HCT116 (cell line): ENCODE data around the gene ACSS3.

ENCODE experiments used
- EZH2 ChIP-seq: fragments of 200-600 bp; sonication (generic); IDR thresholded peaks from 2 replicates; pipeline ENCODE4 v1.6.1; 2017; ENCODE audit warnings: antibody characterized with exemption, mixed run types
- POLR2A ChIP-seq: IDR thresholded peaks from 2 replicates; pipeline ENCODE4 v1.7.0; 2011; ENCODE audit warnings: borderline replicate concordance; ENCODE audit not compliant: insufficient read depth, insufficient read length; ENCODE audit errors: extremely low read depth
- YY1 ChIP-seq: IDR thresholded peaks from 2 replicates; pipeline ENCODE4 v1.6.1; 2011; ENCODE audit warnings: low read length, low read depth, moderate library complexity, mild to moderate bottlenecking; ENCODE audit not compliant: insufficient replicate concordance; ENCODE audit errors: extremely low read depth
- TF ChIP-seq, protein P1 (sequence below), 3 experiments: fragments of 200-600 bp in 1 of 3; sonication (generic) in 1 of 3; IDR thresholded peaks in 2 of 3; conservative IDR thresholded peaks in 1 of 3; 2 replicates each; pipeline ENCODE4 v1.5.1; 2012 to 2017; ENCODE audit warnings: low read depth in 2 of 3, low read length in 2 of 3, antibody characterized with exemption in 1 of 3, borderline replicate concordance in 1 of 3, control low read depth in 1 of 3, mild to moderate bottlenecking in 1 of 3, mixed read lengths in 1 of 3, mixed run types in 1 of 3, moderate library complexity in 1 of 3; ENCODE audit not compliant: insufficient read depth in 1 of 3

DNA sequence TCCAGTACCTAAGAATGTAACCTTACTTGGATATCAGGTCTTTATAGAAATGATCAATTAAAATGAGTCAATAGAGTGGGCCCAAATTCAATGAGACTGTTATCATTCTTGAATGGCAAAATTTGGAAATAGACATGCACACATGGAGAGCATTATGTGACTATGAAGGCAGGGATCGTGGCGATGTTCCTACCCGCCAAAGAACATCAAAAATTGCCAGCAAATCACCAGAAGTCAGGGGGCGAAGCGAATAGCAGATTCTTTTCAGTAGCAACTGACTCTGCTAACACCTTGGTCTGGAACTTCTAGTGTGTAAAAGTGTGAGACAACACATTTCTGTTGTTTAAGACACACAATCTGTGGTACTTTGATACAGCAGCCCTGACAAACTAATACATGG lies 192.5 kb downstream of the ACSS3 start:
- TF ChIP-seq, protein P1, sequence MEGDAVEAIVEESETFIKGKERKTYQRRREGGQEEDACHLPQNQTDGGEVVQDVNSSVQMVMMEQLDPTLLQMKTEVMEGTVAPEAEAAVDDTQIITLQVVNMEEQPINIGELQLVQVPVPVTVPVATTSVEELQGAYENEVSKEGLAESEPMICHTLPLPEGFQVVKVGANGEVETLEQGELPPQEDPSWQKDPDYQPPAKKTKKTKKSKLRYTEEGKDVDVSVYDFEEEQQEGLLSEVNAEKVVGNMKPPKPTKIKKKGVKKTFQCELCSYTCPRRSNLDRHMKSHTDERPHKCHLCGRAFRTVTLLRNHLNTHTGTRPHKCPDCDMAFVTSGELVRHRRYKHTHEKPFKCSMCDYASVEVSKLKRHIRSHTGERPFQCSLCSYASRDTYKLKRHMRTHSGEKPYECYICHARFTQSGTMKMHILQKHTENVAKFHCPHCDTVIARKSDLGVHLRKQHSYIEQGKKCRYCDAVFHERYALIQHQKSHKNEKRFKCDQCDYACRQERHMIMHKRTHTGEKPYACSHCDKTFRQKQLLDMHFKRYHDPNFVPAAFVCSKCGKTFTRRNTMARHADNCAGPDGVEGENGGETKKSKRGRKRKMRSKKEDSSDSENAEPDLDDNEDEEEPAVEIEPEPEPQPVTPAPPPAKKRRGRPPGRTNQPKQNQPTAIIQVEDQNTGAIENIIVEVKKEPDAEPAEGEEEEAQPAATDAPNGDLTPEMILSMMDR (IDR thresholded peaks at IDR 0.05 in 2 of 3, conservative IDR thresholded peaks at IDR 0.05 in 1 of 3; ENCODE audit: borderline replicate concordance in 1 of 3, insufficient read depth in 1 of 3, low read depth in 2 of 3, low read length in 2 of 3) = no peak
- no peak for TF ChIP-seq YY1
- TF ChIP-seq POLR2A = no peak
- no peak for TF ChIP-seq EZH2
